NCI-H2081 (cell line): ENCODE data around the gene ARHGEF19.
"Not testable (repeated sequence)": the region's sequence is repeated elsewhere in the genome, so short reads cannot be mapped to it uniquely, and the experiment has no call there.

Source experiments
- DNase-seq, 2 experiments: peaks; one replicate each; lab custom pipeline; 2025; lab: John Stamatoyannopoulos, UW

The ARHGEF19 gene

DNA sequence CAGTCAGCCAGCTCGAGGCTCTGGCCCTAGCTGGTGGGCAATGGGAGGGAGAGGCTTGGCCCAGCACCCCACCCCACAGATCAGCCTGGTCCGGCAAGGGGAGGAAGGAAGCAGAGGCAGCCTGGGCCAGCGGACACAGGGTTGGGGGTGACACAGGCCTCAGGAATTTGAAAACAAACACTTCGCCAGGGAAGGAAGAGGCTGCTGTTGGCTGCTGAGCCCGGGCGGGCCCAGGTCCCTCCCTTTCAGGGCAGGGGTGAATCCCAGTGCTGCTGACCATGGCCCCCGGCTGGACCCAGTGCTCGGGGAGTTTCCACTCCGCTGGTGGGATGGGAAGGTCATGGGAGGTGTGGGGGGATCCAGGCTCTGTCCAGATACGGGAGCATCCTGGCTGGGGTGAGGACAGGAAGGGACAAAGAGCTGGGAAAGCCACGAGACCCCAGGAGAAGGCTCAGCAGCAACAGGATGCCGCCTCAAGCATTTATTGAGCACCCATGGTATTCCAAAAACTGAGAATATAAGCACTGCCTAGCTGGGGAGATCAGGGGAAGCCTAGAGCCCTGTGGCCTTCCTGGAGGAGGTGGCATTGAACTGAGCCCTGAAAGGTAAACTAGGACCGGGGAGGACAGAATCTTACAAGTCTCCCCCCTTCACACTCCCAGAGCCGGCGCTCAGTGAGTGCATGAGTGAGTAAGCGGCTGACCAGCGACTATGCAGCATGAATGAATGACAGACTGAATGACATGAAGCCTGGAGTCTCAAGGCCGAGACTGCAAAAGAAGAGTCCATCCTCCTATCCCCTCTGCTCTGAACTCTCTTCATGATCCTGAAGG, 30.3 kb downstream of the ARHGEF19 start:
- no peak for DNase-seq

- DNase-seq: no peak
Measured at GRCh38 chr1:16180291-16180824, 32.1 kb downstream of the ARHGEF19 start.

GRCh38 chr1:16178596-16179497, 33.6 kb downstream of the ARHGEF19 start:
- no peak for DNase-seq

DNA sequence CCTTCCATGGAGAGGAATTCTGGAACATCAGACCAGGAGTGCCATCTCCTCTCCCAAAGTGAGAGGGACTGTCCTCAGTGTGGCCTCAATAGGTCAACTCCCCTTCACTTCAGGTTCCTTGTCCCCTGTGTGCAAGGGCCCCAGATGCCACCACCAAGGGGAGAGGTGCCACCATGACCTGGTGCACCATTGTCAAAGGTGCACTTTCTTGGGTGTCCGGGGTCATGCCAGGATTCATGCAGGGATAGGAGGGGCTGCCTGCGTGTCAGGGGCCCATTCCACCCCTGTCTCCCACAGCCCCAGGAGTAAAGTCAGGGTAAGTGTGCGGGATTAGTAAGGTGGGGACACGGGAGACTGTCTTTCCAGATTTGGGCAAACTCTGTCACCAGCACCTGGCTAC, 35.1 kb downstream of the ARHGEF19 start:
- no peak for DNase-seq

DNA sequence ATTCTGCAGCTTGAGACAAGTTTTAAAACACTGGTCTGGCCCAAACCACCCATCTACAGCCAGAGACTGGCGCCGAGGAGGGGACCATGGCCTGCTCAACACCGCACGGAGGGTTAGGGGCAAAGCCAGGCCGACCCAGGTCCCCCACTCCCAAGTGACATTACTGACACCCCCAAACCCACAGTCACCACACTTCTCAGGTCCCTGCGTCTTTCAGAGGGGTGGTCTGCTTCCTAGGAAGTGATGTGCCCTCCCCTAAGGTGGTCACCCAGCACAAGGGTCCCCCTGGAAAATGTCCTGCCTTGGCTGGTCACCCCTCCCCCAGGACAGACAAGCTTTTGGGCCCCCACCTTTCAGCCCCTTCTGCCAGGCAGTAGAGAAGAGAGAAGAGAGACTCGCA, 35.8 kb downstream of the ARHGEF19 start:
- DNase-seq: no peak

DNA sequence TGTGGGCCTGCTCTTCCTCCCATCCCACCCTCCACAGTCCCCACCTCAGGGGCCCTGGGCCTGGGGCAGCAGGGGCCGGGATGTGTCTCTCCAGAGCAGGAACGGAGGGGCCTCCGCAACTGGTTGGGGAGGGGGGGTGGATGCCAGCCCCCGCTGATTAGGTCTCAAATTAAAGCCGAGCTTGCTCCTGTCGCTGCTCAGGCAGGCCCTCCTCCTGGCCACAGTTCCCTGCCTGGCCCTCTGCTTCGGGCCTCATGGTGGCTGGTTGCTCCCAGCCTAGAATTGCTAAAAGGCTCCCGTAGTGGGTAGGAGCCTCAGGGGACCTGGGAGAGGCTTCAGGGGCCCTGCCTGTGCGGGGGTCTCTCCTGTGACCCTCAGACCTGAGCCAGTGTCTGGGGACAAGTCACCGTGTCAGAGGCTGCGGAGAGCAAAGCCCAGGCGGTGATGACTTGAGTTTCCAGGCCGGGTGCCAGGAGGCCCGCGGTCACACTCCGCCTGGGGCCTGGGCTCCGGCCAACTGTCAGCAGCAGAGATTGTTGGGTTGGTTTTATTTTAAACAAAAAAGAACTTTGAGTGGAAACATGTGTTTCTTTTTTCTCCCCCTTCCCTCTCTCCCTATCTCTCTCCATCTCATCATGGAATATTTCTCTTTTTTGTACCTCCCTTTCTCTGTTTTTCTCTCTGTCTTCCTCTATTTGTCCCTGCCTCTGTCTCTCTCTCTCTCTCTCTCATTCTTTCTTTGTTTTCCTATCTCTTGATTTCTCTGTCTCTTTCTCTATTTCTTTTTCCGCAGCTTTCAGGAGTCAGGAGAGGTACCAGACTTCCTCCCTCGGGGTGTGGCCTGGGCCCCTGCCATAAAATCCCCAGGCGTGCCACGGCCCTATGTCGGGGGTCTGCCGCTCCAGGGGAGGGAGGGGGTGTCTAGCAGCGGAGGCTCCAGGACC, 36.6 kb downstream of the ARHGEF19 start:
- DNase-seq: peak in 1 of 2 experiments; percentile 17

DNA sequence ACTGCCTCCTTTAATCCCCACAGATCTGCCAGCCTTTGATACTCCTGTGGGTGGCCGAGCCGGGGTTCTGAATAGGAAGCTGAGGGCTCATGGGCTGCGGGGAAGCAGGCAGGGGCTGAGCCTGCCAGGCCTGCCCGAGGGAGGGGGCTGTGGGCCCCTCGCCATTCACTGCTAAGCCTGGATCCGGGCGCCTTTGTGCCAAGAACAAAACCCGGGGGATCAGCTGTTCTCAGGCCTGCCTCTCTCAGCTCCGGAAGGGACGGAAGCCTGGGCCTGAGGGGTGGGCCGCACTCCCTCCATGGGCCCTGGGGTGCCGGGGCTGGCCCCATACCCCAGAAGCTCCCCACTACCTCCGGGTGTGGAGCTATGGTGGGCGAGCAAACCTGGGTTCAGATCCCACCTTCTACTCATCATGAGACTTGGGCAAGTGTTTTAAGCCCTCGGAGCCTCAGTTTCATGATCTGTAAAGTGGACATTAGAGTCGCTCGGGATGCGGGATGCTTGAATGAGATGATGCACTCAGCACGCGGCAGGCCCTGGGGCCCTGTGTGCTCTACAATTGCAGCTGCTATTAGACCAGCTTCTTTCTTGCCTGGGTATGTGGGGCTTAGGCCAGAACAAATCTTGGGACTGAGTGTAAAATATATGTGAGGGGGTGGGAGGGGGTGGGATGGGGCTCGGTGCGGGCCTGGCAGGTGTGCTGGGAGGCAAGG, 37.4 kb downstream of the ARHGEF19 start:
- DNase-seq: no peak

GRCh38 chr1:16174261-16174868, 38.1 kb downstream of the ARHGEF19 start:
- DNase-seq: no peak

GRCh38 chr1:16173447-16174260, 38.8 kb downstream of the ARHGEF19 start:
- DNase-seq: no peak

GRCh38 chr1:16172964-16173446, 39.4 kb downstream of the ARHGEF19 start:
- no peak for DNase-seq

- DNase-seq: no peak
Measured at GRCh38 chr1:16172218-16172830, 40.1 kb downstream of the ARHGEF19 start.

DNA sequence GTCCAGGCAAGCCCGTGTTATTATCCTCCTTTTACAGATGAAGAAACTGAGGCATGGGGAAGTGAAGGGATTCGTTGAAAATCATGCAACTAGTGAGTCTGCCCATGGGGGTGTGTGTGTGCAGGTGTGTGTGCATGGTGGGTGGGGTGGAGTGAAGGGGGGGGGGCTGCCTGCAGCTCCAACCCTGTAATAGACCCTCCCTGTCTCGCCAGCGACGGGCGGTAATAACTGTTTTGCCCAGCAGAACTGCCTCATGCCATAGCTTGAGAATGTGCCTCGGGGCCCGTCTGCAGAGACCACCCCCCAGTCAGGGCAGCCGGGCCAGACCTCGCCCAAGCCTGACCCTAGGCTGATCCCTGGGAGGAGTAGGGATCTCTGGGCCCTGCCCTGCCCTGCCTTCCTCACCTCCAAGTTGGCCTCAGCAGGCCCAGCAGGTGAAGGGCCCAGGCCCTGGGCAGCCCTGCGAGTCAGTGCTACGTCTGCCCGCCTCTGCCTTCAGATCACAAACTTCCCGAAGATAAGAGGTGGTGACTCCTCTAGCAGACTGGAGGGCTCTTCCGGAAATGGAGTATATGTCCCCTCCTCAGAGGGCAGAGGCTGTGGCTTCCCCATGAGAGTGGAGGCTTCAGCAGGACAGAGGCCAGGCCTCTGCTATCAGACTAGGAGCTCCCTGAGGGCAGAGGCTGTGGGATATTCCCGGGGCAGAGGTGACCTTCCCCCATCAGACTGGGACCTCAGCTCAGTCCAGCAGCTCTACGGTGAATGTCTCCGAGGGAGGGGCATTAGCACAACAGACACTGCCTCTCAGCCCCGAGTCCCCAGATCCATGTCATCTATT, 40.9 kb downstream of the ARHGEF19 start:
- DNase-seq: no peak

DNA sequence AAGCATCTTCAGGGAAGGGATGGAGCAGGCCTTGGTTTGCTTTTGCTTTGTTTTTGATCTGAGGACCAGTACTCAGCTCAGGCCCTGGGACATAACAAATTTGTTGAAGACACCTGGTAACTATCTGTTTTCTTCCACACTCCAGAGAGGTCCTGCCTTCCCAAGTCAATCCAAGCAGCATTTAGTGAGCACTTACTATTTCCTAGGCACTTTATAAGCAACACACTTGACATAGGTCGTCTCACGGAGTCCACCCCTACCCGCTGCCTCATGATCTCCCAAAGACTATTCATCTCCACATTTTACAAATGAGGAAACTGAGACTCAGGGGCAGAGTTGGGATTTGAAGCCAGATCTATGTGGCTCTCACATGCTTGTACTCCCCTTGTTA, 42.2 kb downstream of the ARHGEF19 start:
- no peak for DNase-seq

DNA sequence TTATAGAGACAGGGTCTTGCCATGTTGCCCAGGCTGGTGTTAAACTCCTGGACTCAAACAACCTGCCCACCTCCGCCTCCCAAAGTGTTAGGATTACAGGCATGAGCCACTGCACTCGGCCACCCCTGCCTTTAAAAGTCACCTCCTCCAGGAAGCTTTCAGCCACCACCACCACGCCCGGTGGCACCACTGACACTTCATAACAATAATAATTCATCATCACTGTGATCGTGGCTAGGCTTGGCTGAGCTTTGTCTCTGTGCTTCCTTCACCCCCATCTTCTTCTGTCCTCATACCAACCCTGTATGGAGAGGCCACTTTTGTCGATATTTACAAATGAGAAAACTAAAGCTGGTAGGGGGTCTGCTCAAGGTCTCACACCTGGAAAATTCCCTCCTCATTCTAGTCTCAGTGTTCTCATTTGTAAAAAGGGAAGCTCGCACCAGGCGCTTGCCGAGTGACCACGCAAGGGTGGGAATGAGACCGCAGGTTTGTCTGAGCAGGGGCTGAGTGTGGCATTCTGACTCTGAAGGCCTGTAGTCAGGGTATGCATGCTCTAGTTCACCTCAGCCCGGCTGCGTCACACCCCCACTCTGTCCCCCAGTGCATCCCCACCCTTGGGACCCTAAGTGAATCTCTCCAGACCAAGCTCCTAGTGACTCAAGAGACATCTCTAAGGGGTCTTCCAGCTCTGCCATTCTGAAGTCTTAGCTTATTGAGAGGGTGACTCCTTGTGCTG, 43.7 kb downstream of the ARHGEF19 start:
- no peak for DNase-seq

DNA sequence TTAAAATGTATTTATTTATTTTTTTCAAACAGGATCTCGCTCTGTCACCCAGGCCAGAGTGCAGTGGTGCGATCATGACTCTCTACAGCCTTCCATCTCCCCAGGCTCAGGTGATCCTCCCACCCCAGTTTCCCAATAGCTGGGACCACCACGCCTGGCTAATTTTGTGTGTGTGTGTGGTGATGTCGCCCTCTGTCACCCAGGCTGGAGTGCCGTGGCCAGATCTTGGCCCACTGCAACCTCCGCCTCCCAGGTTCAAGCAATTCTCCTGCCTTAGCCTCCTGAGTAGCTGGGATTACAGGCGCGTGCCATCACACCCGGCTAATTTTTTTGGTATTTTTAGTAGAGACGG, 44.3 kb downstream of the ARHGEF19 start:
- not testable (repeated sequence) for DNase-seq

DNA sequence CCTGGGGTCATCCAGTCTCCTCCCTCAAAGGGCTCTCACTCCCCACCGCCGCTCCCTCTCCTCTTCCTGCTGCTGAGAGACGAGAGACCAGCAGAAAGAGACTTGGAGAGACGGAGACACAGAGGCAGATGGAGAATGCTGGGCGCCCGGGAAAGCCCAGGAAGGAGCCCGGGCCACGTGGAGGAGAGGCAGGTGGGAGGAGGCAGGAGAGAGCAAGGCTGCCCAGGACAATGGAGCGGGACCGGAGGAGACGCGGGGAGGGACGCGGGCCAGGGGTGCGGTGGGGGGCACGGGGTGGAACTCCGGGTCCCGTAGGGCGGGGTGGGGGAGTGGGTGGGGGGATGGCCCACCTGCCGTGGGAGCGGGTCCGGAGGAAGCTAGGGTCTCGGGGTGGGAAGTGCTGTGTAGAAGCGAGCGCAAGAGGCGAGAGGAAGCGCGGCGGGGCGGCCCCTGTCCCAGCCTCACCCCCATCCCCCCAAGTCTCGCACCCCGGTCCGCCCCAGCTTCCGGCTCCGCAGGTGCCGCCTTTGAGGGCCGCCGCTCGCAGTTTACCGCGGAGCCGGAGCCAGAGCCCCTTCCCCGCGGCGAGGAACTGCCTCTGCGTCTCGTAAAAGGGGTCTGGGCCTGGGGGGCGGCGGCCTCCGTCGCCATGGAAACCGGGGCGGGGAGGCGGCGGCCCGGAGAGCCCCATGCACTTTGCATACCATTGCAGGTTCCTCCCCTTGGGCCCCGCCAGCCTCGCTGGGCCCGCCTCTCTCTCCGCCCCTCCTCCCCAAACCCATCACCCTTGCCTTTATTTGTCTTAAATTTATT, 44.9 kb downstream of the ARHGEF19 start:
- peak in 1 of 2 experiments; percentile 37 for DNase-seq

DNA sequence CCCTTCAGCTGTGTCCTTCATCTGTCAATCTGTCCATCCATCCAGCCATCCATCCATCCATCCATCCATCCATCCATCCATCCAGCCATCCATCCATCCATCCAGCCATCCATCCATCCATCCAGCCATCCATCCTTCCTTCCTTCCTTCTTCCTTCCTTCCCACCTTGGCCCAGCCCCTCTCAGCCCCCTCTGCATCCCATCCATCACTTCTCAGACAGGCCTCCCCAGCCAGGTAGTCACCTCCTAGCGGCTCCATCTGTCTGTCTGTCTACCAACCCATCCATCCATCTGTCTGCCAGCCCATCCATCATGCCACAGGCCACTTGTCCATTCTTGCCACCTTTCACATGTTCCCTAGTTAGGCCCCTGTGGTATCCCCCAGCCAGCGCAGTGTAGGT, 46.3 kb downstream of the ARHGEF19 start:
- no peak for DNase-seq
